Measurements from ENCODE around the gene POLE2.
"Not testable (repeated sequence)": the region's sequence is repeated elsewhere in the genome, so short reads cannot be mapped to it uniquely, and the experiment has no call there.

POLE2 gene

DNA sequence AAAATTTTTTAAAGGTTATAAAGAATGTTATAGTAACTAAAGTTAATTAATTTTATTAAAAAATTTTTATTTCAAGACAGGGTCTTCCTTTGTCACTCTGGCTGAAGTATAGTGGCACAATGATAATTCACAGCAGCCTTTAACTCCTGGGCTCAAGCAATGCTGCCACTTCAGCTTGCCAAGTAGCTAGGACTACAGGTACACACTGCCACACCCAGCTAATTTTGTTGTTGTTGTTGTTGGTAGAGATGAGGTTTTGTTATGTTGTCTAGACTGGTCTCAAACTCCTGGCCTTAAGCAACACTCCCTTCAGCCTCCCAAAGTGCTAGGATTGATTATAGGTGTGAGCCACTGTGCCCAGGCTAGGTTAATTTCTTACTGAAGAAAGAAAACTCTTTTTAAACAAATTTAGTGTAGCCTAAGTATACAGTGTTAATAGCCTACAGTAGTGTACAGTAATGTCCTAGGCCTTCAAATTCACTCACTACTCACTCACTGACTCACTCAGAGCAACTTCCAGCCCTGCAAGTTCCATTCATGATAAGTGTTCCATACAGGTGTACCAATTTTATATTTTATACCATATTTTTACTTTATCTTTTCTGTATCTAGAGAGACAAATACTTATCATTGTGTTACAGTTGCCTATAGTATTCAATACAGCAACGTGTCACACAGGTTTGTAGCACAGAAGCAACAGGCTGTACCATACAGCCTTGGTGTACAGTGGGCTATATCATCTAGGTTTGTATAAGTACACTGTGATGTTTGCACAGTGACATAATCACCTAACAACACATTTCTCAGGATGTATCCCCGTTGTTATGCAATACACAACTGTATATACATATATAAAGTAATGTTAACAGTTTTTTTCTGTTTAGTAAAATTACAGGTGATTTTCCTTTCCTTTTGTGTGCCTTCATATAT, 28.2 kb downstream of the POLE2 start:
- DNase-seq, result no peak

DNA sequence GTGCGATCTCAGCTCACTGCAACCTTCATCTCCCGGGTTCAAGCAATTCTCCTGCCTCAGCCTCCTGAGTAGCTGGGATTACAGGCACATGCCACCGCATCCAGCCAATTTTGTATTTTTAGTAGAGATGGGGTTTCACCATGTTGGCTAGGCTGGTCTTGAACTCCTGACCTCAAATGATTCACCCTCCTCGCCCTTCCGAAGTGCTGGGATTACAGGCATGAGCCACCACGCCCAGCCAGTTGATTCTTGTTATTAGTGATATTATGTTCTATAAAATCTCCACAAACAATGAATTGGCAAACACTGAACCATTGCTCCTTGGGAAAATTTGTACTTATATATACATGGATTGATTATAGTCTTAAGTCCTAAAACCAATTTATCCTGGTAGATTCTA, 30.5 kb downstream of the POLE2 start:
- not testable (repeated sequence) for DNase-seq

DNA sequence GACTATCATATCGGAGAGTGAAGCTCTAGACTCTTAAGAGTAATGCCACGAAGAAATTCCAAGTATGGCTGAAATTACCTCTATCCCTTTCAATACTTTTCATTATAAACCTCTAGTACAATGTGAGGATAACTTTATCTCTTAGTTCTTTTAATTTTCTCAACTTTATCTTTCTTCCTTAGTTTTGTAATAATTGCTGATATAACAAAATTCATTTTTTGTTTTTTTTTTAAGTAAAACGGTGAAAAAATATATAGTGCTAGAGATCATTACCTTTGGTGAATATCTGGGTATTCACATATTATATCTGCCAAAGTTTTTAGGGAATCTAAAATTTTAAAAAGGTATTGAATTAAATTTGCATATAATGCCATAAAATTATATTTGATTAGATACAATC, 33.5 kb downstream of the POLE2 start:
- DNase-seq, result no peak

DNA sequence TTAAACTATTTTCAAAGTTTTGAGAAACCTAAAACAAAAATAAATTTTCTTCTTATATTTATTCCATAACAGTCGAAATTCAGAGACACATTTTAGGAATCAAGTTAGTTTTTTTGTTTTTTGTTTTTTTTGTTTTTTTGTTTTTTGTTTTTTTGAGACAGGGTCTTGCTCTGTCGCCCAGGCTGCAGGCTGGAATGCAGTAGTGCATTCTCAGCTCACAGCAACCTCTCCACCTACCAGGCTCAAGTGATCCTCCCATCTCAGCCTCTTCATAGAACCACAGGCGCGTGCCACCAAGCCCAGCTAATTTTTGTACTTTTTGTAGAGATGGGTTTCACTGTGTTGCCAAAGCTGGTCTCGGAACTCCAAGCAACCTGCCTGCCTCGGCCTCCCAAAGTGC, 34.5 kb downstream of the POLE2 start:
- DNase-seq, result no peak

DNA sequence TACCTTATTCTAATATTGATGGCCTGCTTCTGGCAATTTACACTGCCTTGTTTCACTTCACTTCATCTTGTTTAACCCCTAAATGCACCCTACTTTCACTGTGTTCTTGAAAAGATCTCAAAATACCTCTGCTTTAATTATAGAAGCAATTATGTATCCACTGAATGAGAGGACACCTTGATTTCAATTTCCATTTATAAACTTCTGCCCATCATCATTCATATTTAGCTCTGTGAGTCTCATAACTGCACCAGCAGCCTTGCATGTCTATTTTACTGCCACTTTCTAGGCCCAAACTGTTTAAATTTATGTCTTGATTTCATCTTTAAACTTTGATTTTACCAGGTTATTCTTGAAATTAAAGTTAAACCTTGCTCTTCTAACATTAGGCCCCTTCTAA, 45.9 kb downstream of the POLE2 start:
- no peak for DNase-seq

DNA sequence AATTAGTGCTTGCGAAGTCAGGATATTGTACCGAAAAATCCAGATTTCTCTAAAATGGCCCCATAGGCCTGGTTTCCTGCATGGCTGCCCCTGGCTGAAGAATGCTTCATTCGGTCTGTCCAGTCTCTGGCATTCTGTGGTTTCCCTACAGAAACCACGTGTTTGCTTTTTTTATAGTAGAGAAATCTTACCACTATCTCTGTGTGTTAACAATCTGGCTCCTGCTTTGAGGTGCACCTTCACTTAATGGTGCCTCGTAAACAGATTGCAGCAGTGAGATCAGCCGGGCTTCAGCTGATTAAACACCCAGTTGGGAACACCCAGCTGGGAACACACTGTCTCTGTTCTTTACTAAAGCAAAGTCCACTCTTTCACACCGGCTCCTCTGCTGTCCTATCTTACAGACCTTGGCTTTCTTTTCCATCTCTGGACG, 46.3 kb downstream of the POLE2 start:
- DNase-seq, result no peak

DNA sequence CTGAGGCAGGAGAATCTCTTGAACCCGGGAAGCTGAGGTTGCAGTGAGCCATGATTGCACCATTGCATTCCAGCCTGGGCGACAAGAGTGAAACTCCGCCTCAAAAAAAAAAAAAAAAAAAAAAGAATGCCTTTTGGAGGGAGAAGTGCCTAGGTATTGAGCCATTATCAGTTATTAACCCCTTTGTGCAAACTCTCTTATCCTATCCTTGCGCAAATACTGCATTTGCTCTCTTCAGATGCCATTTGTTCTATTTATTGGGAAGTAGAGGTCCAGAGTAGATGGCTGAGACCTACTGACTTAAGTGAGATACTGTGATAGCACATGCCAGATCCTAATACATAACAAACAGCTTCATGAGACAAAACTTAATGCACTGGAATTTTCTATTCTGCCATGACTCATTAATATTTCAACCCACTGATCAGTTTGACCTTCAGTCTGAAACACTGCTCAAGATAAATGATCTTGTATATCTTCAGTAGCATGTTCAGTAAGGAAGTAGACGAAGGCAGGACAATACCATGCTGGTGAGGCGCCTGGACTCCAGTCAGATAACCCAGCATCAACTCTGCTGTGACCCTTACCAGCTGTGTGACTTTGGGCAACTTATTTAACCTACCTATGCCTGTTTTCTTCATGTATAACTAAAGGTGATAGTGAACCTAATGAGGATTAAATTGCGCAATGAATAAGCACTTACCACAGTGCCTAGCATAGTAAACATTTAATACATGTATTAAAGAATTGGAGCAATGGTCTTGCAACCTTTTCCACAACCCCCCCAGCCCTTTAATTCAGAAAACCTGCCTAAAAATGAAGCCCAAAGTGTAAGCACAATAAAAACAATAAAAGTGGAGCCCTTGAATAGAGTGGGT, 47.2 kb downstream of the POLE2 start:
- DNase-seq, result no peak

DNA sequence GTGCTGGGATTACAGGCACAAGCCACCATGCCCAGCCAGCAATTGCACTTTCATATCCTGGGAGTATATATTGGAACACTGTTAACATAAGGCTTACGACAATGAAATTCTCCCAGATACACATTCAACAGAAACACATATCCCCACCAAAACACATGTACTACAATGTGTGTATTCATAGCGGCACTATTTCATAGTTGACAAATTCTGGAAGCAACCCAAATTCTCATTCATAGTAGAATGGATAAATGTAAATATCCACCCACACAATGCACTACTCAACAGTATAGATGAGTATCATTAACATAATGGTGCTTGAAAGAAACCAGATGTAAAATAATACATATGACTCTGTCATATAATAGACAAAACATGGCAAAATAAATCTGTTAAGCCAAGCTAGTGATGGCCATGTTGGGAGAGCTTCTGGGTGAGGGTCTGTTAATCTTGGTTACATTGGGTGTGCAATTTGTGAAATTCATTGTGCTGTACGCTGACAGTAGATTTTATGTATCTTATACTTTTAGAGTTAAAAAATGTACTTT, 50.4 kb downstream of the POLE2 start:
- DNase-seq, result no peak

DNA sequence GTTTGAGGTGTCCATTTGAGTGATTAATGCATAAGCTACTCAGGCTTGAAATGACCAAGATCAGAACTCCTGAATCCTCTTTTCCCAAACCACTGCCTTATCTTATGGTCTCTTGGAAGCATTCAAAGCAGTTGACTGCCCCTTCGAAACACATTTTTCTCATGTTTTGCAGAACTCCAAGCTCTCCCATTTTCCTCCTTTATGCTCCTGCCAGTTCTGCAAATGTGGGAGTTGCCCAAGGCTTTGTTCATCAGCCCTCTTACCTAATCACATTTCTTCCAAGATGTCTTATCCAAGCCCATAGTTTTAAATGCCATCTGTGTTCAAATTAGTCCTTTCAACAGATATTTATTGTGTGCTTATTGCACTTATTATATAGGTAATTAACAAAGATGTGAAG, 51.1 kb downstream of the POLE2 start:
- no peak for DNase-seq

DNA sequence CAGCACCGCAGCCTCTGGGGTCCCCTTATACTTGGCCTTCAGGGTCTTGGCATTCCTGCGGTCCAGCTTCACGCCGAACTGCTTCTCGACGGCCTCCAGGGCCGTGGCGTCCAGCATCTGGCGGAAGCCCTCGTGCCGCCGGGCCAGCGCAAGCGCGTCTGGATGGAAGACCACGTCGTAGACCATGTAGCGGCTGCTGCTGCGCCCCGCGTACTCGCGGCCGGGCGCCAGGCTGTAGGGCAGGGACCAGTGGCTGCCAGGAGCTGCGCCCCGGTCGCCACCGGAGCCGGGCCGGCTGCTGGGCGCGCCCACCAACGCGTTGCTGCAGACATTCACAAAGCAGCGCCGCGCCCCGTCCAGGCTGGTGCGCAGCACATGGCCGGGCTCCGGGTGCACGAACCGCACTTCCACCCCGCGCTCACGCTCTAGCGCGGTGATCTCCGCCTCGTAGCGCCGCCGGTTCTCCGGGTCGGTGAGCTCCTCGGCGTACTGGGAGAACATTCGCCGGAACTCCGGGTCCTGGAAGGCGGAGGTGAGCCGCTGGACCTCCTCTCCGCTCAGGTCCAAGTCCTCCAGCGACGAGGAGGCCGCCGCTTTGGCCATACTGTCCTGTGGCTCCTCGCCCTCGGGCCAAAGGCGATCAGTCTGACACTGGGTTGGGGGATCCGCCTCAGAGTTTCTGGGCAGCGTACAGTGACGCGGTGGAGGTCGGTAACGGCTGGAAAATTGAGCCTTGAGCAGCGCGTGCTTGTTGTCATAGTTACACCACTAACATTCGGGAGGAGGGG, 53.3 kb downstream of the POLE2 start, which contains the start of gene DNAAF2:
Gene DNAAF2, minus strand, starts transcription at position 698 of the 788 bp plus-strand sequence. Its CDS starts 95 bp downstream, at position 603.
- peak; percentile 23 for DNase-seq

DNA sequence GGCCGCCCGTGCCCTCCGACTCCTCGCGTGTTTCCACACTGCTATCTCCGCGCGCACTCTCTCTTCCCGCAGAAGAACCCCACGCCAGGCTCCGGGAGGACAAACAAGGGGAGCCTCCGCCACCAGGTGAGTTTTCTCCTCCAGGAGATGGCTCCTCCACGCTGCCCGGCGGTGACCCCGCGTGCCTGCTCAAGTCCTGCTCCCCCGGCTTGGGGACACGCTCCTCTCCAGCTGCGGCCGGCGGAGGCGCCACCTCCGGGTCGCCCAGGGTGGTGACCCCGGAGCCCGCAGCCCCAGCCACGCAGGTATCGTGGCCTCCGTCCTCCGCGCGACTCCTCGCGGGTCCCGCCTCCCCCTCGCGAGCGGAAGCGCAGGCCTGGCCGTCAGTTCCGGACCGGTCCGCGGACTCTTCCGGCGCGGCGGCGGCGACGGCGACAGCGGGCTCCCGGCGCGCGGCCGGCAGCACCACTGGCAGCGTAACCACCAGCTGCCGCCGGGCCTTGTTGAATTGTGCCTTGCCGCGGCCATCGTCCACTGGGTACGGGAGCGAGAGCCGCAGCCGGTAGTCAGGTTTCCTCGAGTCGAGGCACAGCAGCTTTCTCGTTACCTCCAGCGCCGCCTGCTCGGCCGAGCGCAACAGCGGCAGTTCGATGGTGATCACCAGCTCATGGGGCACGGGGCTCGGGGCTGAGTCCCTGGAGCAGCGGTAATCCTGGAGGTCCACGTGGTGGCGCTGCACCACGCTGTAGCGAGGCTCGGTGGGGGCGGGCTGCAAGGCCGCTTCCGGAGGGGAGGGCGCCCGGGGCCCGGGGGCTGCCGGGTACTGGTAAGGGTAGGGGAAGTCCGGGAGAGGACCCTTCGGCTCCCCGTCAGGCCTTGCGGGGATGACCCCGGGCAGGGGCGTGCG, 54.1 kb downstream of the POLE2 start:
- peak; percentile 89 for DNase-seq

DNA sequence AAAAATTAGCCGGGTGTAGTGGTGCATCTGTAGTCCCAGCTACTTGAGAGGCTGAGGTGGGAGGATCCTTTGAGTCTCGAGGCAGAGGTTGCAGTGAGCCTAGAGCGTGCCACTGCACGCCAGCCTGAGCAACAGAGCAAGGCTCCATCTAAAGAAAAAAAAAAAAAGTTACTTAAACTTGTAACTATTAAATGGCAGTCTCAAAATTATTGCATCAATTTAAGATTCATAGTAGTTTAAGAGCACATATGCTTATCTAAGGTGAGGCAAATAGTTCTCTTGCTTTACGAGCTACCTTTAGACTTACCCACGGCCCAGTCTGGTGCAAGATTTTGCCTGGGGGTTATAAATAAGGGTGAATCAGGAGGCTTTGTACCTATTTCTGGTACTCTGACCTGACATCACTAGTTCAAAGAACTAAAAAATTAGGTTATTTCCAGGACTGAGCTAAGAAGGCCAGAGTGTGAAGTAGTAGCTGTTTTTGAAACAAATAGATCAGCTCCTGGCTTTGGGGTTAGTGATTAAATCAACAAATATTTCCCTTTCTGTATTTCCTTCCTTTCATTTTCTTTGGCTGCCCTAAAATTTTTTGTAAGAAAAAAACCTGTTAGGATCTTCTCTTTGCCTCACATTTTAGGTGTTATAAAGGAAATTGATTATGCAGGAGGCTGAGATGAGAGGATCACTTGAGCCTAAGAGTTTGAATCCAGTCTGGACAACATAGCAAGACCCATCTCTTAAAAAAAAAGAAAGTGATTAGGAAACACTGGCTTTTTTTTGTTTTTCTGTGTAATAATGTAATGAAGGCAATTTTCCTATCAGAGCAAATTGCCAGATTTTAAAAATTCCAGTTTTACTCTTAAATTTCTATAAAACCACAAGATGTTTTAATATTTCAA, 63.8 kb downstream of the POLE2 start:
- no peak for DNase-seq

DNA sequence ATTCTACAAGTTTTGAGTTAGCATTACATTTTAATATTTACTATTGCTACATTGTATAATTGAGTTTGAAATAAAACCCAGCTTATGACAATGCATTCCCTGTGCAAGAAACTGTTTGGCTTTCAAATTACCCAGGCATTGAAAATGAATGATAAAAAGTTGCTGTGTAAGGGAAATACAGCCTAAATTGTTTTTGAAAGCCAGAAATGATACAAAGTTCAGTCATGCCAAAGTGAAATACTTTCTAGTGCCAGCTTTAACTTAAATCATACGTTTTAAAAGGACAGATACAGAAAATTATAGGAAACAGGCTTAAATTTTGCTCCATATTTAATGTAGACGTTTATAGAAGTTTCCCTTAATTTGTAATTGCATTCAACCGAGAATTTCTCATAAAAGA, 64.6 kb downstream of the POLE2 start:
- no peak for DNase-seq

DNA sequence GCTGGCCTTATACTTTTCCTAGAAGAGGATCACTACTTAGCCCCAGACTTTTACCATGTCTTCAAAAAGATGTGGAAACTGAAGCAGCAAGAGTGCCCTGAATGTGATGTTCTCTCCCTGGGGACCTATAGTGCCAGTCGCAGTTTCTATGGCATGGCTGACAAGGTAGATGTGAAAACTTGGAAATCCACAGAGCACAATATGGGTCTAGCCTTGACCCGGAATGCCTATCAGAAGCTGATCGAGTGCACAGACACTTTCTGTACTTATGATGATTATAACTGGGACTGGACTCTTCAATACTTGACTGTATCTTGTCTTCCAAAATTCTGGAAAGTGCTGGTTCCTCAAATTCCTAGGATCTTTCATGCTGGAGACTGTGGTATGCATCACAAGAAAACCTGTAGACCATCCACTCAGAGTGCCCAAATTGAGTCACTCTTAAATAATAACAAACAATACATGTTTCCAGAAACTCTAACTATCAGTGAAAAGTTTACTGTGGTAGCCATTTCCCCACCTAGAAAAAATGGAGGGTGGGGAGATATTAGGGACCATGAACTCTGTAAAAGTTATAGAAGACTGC, 65.9 kb downstream of the POLE2 start:
- DNase-seq, result no peak

DNA sequence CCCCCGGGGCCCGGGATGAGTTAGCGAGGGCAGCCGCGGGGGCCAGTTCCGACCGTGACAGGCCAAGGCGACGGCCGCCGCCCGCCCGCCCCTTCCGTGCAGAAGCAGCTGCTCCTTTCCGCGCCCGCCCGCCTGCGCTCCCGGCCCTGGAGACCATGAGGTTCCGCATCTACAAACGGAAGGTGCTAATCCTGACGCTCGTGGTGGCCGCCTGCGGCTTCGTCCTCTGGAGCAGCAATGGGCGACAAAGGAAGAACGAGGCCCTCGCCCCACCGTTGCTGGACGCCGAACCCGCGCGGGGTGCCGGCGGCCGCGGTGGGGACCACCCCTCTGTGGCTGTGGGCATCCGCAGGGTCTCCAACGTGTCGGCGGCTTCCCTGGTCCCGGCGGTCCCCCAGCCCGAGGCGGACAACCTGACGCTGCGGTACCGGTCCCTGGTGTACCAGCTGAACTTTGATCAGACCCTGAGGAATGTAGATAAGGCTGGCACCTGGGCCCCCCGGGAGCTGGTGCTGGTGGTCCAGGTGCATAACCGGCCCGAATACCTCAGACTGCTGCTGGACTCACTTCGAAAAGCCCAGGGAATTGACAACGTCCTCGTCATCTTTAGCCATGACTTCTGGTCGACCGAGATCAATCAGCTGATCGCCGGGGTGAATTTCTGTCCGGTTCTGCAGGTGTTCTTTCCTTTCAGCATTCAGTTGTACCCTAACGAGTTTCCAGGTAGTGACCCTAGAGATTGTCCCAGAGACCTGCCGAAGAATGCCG, 66.7 kb downstream of the POLE2 start:
- no peak for DNase-seq

DNA sequence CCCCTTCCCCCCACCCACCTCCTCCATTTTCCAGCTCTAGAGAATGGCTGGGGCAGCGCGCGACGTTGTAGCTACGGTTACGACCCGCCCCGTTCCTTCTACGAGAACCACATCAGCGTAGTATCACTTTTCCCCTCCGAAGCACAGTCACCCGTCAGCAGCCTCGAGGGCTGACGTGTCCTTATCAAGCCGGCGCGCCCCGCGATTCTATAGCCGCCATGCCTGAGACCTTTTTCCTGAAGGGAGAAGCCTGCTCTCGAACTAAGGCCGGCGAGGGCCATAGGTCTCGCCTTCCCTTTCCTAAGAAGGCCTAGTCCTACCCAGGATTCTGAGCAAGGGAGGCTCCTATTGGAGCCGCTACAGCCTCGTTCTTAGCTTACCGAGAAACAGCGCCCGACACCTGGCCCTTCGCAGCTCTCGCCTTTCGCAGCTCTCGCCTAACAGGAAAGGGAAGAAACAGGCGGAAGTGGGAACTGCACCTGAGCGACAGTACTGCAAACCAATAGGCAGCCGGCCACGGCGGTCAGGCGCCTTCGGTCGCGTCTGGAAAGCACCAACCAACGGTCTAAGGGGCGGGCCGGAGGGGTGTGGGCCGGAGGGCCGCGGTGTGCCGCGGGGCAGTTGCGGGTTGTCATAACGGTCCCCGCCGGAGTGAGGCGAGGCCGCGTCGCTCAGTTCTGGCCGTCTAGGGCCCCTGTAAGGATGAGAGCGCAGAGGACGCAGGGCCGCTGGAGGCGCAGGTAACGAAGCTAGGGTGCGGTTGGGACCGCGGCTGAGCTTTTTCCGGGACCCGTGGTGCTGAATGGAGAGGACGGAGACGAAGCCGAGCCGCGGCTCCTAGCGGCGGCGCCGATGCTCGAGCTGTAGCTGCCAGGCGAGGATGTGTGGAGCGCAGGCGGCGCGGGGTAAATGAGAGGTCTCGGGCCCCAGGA, 67.6 kb downstream of the POLE2 start, which contains the start of the genes MGAT2 and RPL36AL:
Gene MGAT2, plus strand, starts transcription at position 618 of the 932 bp plus-strand sequence. CDS start 470 bp downstream, outside the sequence.
Gene RPL36AL, minus strand, starts transcription at position 445 of the 932 bp plus-strand sequence. CDS start 1,522 bp downstream, outside the sequence.
- peak; percentile 95 for DNase-seq

DNA sequence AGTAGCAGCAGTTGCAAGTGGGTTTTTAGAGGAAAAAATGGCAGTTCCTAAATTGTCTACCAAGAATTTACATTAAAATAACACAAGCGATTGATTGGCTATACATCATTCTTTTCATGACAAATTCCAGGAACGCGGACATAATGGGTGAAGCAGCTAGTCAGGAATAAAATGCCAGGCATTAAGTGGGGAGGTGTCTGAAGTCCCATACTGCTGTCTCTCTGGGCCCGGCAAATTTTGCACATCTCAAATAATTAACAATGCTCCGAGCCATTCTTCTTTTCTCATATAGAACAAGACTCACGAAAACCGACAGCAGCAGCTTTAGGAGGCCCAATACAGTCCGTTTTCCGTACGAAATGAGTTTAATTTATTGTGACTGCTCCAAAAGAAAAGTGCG, 68.3 kb downstream of the POLE2 start:
- DNase-seq, result no peak

DNA sequence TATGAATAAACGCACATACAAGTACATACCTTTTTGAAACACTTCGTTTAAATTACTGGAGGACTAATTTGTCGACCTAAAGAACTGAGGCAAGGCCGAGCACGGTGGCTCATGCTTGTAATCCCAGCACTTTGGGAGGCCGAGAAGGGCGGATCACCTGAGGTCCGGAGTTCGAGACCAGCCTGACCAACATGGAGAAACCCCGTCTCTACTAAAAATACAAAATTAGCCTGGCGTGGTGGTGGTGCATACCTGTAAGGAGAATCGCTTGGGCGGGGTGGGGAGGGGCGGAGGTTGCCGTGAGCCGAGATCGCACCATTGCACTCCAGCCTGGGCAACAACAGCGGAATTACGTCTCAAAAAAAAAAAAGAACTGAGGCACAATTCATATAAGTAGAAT, 68.7 kb downstream of the POLE2 start:
- DNase-seq, result not testable (repeated sequence)
